ENCODE data around the gene EIF3C.
"Not testable (repeated sequence)": the region's sequence is repeated elsewhere in the genome, so short reads cannot be mapped to it uniquely, and the experiment has no call there.

GRCh38 chr16:28740631-28741030 is 29.4 kb downstream of the EIF3C start:
- TF ChIP-seq CTCF (conservative IDR thresholded peaks at IDR 0.05); EZH2 (IDR thresholded peaks at IDR 0.05; ENCODE audit: low read depth): not testable (repeated sequence)

Measured in PC-9 (cell line).